Caco-2 (cell line): ENCODE measurements around the gene MYBBP1A. TPM values are rescaled to one million over a fixed set of nuclear protein-coding genes. Genes with fewer than 3 reads are reported as not detected.

Experiments used
- BruUV-seq: library from RNA; stranded (reverse); fragments of 400-500 nt; replicated peaks from 2 replicates; lab custom pipeline; 2021; lab: Mats Ljungman, UMichigan
- CTCF ChIA-PET: fragments of 300-600 bp; sonication (Branson Sonifier 250); formaldehyde crosslinking; loops from one replicate; lab custom pipeline; 2022; ENCODE audit warnings: antibody characterized with exemption; lab: Charles Lee
- POLR2A ChIA-PET: fragments of 300-600 bp; sonication (Branson Sonifier 250); formaldehyde crosslinking; loops from one replicate; lab custom pipeline; 2022; ENCODE audit warnings: antibody characterized with exemption; lab: Charles Lee
- DNase-seq, 2 experiments: peaks; one replicate each; pipeline versions ENCODE4 v3.0.0 to v3.0.0-alpha.2; 2020 to 2022
- H3K27me3 ChIP-seq: replicated peaks from 2 replicates; pipeline ENCODE4 v1.6.0; 2011; ENCODE audit warnings: low read length; ENCODE audit not compliant: control insufficient read depth, insufficient read depth
- H3K36me3 ChIP-seq: 2 replicates; pipeline ENCODE4 v1.5.1; 2011; ENCODE audit warnings: low read length; ENCODE audit not compliant: control insufficient read depth, insufficient read depth
- H3K4me1 ChIP-seq: fragments of 250-450 bp; sonication (Bioruptor Pico); 2 replicates; pipeline ENCODE4 v1.5.1; 2020; ENCODE audit warnings: mild to moderate bottlenecking
- H3K4me3 ChIP-seq: 2 replicates; pipeline ENCODE4 v1.5.1; 2011; ENCODE audit warnings: low read depth, mild to moderate bottlenecking, control low read depth, low read length
- H3K9me3 ChIP-seq: fragments of 250-450 bp; sonication (Bioruptor Pico); 2 replicates; pipeline ENCODE4 v1.5.1; 2020; ENCODE audit warnings: mild to moderate bottlenecking, moderate library complexity
- H3K27ac Mint-ChIP-seq: one replicate; pipeline ENCODE4 v1.8.0; 2022; ENCODE audit warnings: mixed read lengths; ENCODE audit not compliant: unreplicated experiment
- H3K27me3 Mint-ChIP-seq: one replicate; pipeline ENCODE4 v1.8.0; 2022; ENCODE audit warnings: mixed read lengths; ENCODE audit not compliant: insufficient read depth, unreplicated experiment
- H3K36me3 Mint-ChIP-seq: one replicate; pipeline ENCODE4 v1.8.0; 2022; ENCODE audit warnings: mild to moderate bottlenecking, mixed read lengths; ENCODE audit not compliant: insufficient read depth, unreplicated experiment
- H3K4me1 Mint-ChIP-seq: one replicate; pipeline ENCODE4 v1.8.0; 2022; ENCODE audit warnings: low read depth, mixed read lengths; ENCODE audit not compliant: unreplicated experiment
- H3K4me3 Mint-ChIP-seq: one replicate; pipeline ENCODE4 v1.8.0; 2022; ENCODE audit warnings: mild to moderate bottlenecking, moderate library complexity, mixed read lengths; ENCODE audit not compliant: unreplicated experiment
- H3K9me3 Mint-ChIP-seq: one replicate; pipeline ENCODE4 v1.8.0; 2022; ENCODE audit warnings: mixed read lengths; ENCODE audit not compliant: unreplicated experiment
- intact Hi-C: fragments of 100-400 bp; cut with micrococcal nuclease; formaldehyde crosslinking; loops from one replicate; pipeline ENCODE4 v1.10.0; 2022; ENCODE audit not compliant: unreplicated experiment
- total RNA-seq: library from RNA; stranded (reverse); gene quantifications from 2 replicates; pipeline ENCODE4 v1.2.3, GENCODE V29; 2022
- TF ChIP-seq, protein P1 (sequence below), 2 experiments: fragments of 200-600 bp in 1 of 2; IDR thresholded peaks; 1 replicate in 1 of 2; 2 replicates in 1 of 2; pipeline versions ENCODE4 v1.5.1 to v1.8.0; 2011 to 2022; ENCODE audit warnings: antibody characterized with exemption in 1 of 2, control low read depth in 1 of 2, inconsistent platforms in 1 of 2, low read depth in 1 of 2, low read length in 1 of 2, mild to moderate bottlenecking in 1 of 2, moderate library complexity in 1 of 2; ENCODE audit not compliant: insufficient read depth in 1 of 2, severe bottlenecking in 1 of 2, unreplicated experiment in 1 of 2

The MYBBP1A gene
- total RNA-seq, 1 experiment from 2014 or later = 44.5 TPM

- intact Hi-C loops = loop anchor here (10.0 kb wide), 1 partner anchor 64 kb away; no protein-coding TSS in a partner anchor
- H3K4me1 ChIP-seq = peaks cover 17% of the 10 kb centered on the region
- H3K9me3 ChIP-seq = no peaks in the 10 kb centered on the region
- no peak overlapping the region for H3K4me3 Mint-ChIP-seq
- CTCF ChIA-PET = no interaction called here
- DNase-seq = no peak
- no peaks in the 10 kb centered on the region for H3K27me3 ChIP-seq
- TF ChIP-seq, protein P1, sequence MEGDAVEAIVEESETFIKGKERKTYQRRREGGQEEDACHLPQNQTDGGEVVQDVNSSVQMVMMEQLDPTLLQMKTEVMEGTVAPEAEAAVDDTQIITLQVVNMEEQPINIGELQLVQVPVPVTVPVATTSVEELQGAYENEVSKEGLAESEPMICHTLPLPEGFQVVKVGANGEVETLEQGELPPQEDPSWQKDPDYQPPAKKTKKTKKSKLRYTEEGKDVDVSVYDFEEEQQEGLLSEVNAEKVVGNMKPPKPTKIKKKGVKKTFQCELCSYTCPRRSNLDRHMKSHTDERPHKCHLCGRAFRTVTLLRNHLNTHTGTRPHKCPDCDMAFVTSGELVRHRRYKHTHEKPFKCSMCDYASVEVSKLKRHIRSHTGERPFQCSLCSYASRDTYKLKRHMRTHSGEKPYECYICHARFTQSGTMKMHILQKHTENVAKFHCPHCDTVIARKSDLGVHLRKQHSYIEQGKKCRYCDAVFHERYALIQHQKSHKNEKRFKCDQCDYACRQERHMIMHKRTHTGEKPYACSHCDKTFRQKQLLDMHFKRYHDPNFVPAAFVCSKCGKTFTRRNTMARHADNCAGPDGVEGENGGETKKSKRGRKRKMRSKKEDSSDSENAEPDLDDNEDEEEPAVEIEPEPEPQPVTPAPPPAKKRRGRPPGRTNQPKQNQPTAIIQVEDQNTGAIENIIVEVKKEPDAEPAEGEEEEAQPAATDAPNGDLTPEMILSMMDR (IDR thresholded peaks at IDR 0.05; ENCODE audit: insufficient read depth in 1 of 2, low read depth in 1 of 2, low read length in 1 of 2, severe bottlenecking in 1 of 2, unreplicated experiment in 1 of 2) = no peak
- no TSS peak for BruUV-seq
- H3K9me3 Mint-ChIP-seq = no peaks in the 10 kb centered on the region
- H3K36me3 Mint-ChIP-seq = peaks cover 10% of the 10 kb centered on the region
- peaks cover 15% of the 10 kb centered on the region for H3K4me1 Mint-ChIP-seq
- no peak overlapping the region for H3K27ac Mint-ChIP-seq
- H3K27me3 Mint-ChIP-seq = no peaks in the 10 kb centered on the region
- POLR2A ChIA-PET = no interaction called here
- H3K4me3 ChIP-seq = no peak overlapping the region
- H3K36me3 ChIP-seq = no peaks in the 10 kb centered on the region
Measured at GRCh38 chr17:4518901-4519300, 36.3 kb downstream of the MYBBP1A start.

DNA sequence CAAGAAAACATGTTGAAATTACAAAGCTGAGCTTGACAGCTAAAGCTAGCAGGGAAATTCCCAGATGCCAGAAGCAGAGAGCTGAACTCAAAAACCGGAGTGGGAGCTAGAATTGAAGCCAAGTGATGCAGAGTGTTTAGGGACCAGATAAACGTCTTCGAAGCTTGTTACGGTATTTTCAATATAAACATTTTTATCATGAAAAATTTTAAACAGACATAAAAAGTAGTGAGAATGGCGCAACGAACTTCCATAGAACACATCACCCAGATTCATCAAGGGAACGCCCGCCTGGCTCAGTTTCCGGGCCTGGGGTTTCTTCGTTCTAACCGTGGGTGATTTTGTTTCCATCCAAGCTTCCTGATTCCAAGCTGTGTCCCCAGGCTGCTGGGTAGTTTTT, 38.4 kb downstream of the MYBBP1A start:
- no peak for DNase-seq
- H3K4me3 ChIP-seq = no peak overlapping the region
- peaks cover 29% of the 10 kb centered on the region for H3K4me1 ChIP-seq
- Mint-ChIP-seq H3K36me3 (peaks cover 10% of the 10 kb centered on the region), H3K27ac (no peak overlapping the region), H3K9me3 (no peaks in the 10 kb centered on the region), H3K27me3 (no peaks in the 10 kb centered on the region), H3K4me1 (peaks cover 15% of the 10 kb centered on the region), H3K4me3 (no peak overlapping the region)
- BruUV-seq = no TSS peak
- intact Hi-C loops = loop anchor here (10.0 kb wide), 1 partner anchor 62 kb away; no protein-coding TSS in a partner anchor
- TF ChIP-seq, protein P1 (IDR thresholded peaks at IDR 0.05; ENCODE audit: insufficient read depth in 1 of 2, low read depth in 1 of 2, low read length in 1 of 2, severe bottlenecking in 1 of 2, unreplicated experiment in 1 of 2) = no peak
- no peaks in the 10 kb centered on the region for H3K36me3 ChIP-seq
- POLR2A ChIA-PET = no interaction called here
- no peaks in the 10 kb centered on the region for H3K27me3 ChIP-seq
- no peaks in the 10 kb centered on the region for H3K9me3 ChIP-seq
- CTCF ChIA-PET = no interaction called here

DNA sequence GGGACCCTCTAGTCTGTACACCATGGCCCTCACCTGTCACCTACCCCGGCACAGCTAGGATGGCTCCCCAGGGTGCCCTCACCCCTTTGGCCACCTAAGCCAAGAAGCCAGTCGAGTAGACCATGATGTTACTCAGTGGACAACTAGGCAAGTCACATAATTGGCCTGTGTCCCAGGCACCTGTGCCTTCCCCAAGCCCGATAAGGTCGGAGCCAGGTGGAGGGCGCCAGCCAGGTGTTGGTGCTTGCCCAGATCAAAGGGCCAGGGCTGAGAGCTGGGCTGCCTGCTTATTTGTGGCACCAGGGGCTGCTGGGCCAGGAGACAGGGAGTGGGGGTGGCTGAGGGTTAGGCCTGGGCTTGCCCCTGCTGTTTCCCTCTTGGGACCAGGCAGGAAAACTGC, 39.7 kb downstream of the MYBBP1A start:
- H3K9me3 ChIP-seq = no peaks in the 10 kb centered on the region
- no peaks in the 10 kb centered on the region for H3K36me3 ChIP-seq
- no peaks in the 10 kb centered on the region for H3K27me3 ChIP-seq
- Mint-ChIP-seq H3K4me1 (peaks cover 15% of the 10 kb centered on the region), H3K4me3 (no peak overlapping the region), H3K27me3 (no peaks in the 10 kb centered on the region), H3K9me3 (no peaks in the 10 kb centered on the region), H3K36me3 (peaks cover 10% of the 10 kb centered on the region), H3K27ac (no peak overlapping the region)
- CTCF ChIA-PET = no interaction called here
- no peak overlapping the region for H3K4me3 ChIP-seq
- H3K4me1 ChIP-seq = peaks cover 29% of the 10 kb centered on the region
- POLR2A ChIA-PET = no interaction called here
- no peak for DNase-seq
- TF ChIP-seq, protein P1 (IDR thresholded peaks at IDR 0.05; ENCODE audit: insufficient read depth in 1 of 2, low read depth in 1 of 2, low read length in 1 of 2, severe bottlenecking in 1 of 2, unreplicated experiment in 1 of 2) = no peak
- BruUV-seq = no TSS peak
- intact Hi-C loops = loop anchor here (10.0 kb wide), 1 partner anchor 61 kb away; no protein-coding TSS in a partner anchor
